Psoas muscle (tissue), 8 donors: Measurements from ENCODE around the gene C1orf174. TPM values are rescaled to one million over a fixed set of nuclear protein-coding genes. Genes with fewer than 3 reads are reported as not detected.

Source experiments
- ATAC-seq, 4 donors: fragments of 200-7000 bp; cut with Tn5 transposase; one replicate each; pipeline ENCODE4 v1.9.1; 2020; ENCODE audit warnings: moderate library complexity in 3 of 4, mild to moderate bottlenecking in 2 of 4
- DNase-seq, 2 donors: peaks; one replicate each; pipeline ENCODE4 v3.0.0-alpha.2; 2020
- H3K27ac ChIP-seq: fragments of 200-600 bp; one replicate; pipeline ENCODE4 v1.8.0; 2022
- H3K27me3 ChIP-seq, 3 donors: fragments of 200-600 bp in 1 of 3; one replicate each; pipeline versions ENCODE4 v1.6.1 to v1.8.0; 2013 to 2022; ENCODE audit warnings: low read length in 2 of 3, mild to moderate bottlenecking in 2 of 3, moderate library complexity in 1 of 3; ENCODE audit not compliant: insufficient read depth in 3 of 3
- H3K36me3 ChIP-seq, 2 donors: fragments of 200-600 bp in 1 of 2; one replicate each; pipeline versions ENCODE4 v1.6.1 to v1.8.0; 2013 to 2022; ENCODE audit warnings: low read depth in 1 of 2, mild to moderate bottlenecking in 1 of 2, moderate library complexity in 1 of 2; ENCODE audit not compliant: insufficient read depth in 1 of 2
- H3K4me1 ChIP-seq: fragments of 200-600 bp; one replicate; pipeline ENCODE4 v1.8.0; 2022
- H3K4me3 ChIP-seq: fragments of 200-600 bp; one replicate; pipeline ENCODE4 v1.8.0; 2022; ENCODE audit warnings: mild to moderate bottlenecking
- H3K9me3 ChIP-seq: fragments of 200-600 bp; one replicate; pipeline ENCODE4 v1.8.0; 2022
- WGBS, 3 donors: extraction: QIAGEN DNeasy Blood & Tissue Kit; methylation state at CpG; one replicate each; pipeline versions ENCODE4 v1.1.6 to v1.1.7; 2013; 5-methylcytosine and 5-hydroxymethylcytosine counted together
- intact Hi-C, 2 donors: fragments of 100-400 bp; cut with DNase I; formaldehyde crosslinking; loops; one replicate each; pipeline versions ENCODE4 v1.11.0 to v1.14.2; 2022
- polyA plus RNA-seq, 3 donors: library from polyadenylated mRNA; stranded (reverse); fragments of 200-250 nt; gene quantifications; one replicate each; pipeline ENCODE4 v1.2.3, GENCODE V29; 2013
- total RNA-seq, 4 donors: library from RNA; stranded (reverse); fragmentation: NEBNext Ultra II Directional in 2 of 4; extraction: Animal tissue kit (Norgen Biotek cat#: 25700) in 2 of 4; gene quantifications; one replicate each; pipeline versions ENCODE4 v1.2.1 to v1.2.4, GENCODE V29; 2021 to 2023
- TF ChIP-seq, protein P1 (sequence below): fragments of 200-600 bp; IDR thresholded peaks from one replicate; pipeline ENCODE4 v1.8.0; 2022; ENCODE audit warnings: antibody characterized with exemption
- donor health status: healthy with polysubstance abuse.
- donor health status: DM: no; HTN: no; CAD: no; lungs with moderate emphysema.
- donor health status: Bipolar disorder and iron deficiency.
- donor health status: healthy.
- donor health status: DM: yes; HTN: yes; CAD: no.
- donor health status: DM: no; HTN: no; CAD: no.
- donor health status: DM: no; HTN: no; CAD: no.
- donor health status: DM: yes; HTN: yes; CAD: no.

C1orf174 gene
- total and polyA plus RNA-seq, 7 donors, result 11.8 to 32.2 (median 14.6) TPM

DNA sequence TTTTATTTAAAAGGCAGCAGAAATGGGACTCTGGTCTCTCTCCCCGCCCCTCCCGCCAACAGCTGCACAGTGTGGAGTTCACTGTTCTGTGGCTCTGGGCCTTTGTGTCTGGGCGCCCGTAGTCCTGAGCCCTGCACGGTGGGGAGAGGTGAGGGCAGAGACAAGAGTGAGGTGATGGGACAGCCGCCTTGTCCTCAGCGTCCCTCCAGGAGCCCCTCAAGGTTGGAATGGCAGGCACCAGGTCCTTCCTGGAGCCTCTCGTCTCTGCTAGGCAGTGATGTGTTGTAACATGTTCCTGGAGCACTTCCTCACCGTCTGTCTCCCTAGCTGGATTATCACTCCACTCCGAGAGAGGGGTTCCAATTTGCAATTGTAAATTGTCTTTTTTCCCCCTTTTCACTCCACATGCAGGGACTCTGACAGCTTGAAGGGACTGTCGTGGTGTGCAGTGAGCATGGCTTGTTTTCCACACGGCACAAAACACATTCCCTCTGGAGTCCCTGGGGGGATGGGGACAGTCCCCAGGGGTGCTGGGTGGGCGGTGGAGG, 44.6 kb upstream of the C1orf174 start:
- intact Hi-C loops, result no loop called here
- Histone ChIP-seq H3K27me3 (peaks cover 0 to 71% (median 32%) of the 10 kb centered on the region in 3 donors), H3K36me3 (no peaks in the 10 kb centered on the region), H3K27ac (no peak overlapping the region), H3K9me3 (no peaks in the 10 kb centered on the region), H3K4me1 (no peaks in the 10 kb centered on the region), H3K4me3 (no peak overlapping the region)
- TF ChIP-seq, protein P1, sequence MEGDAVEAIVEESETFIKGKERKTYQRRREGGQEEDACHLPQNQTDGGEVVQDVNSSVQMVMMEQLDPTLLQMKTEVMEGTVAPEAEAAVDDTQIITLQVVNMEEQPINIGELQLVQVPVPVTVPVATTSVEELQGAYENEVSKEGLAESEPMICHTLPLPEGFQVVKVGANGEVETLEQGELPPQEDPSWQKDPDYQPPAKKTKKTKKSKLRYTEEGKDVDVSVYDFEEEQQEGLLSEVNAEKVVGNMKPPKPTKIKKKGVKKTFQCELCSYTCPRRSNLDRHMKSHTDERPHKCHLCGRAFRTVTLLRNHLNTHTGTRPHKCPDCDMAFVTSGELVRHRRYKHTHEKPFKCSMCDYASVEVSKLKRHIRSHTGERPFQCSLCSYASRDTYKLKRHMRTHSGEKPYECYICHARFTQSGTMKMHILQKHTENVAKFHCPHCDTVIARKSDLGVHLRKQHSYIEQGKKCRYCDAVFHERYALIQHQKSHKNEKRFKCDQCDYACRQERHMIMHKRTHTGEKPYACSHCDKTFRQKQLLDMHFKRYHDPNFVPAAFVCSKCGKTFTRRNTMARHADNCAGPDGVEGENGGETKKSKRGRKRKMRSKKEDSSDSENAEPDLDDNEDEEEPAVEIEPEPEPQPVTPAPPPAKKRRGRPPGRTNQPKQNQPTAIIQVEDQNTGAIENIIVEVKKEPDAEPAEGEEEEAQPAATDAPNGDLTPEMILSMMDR, result no peak
- DNase-seq (no peak), ATAC-seq (no peak)
- WGBS, 3 donors, result 47 to 49% (median 48%) methylated on average over 13 of the region's 13 CpGs

GRCh38 chr1:3943806-3944577, 43.9 kb upstream of the C1orf174 start:
- WGBS, 3 donors, result 66 to 73% (median 68%) methylated on average over 28 to 29 of the region's 29 CpGs
- no peak for ATAC-seq
- Histone ChIP-seq H3K27me3 (peaks cover 0 to 68% (median 30%) of the 10 kb centered on the region in 3 donors), H3K9me3 (no peaks in the 10 kb centered on the region), H3K36me3 (no peaks in the 10 kb centered on the region), H3K4me3 (no peak overlapping the region), H3K27ac (no peak overlapping the region), H3K4me1 (no peaks in the 10 kb centered on the region)
- DNase-seq, result no peak
- intact Hi-C loops, result no loop called here
- TF ChIP-seq, protein P1, result no peak

GRCh38 chr1:3943123-3943431, 43.0 kb upstream of the C1orf174 start:
- H3K4me3 ChIP-seq, result no peak overlapping the region
- intact Hi-C loops, result no loop called here
- no peak overlapping the region for H3K27ac ChIP-seq
- H3K27me3 ChIP-seq, result peaks cover 0 to 63% (median 27%) of the 10 kb centered on the region in 3 donors
- H3K9me3 ChIP-seq, result no peaks in the 10 kb centered on the region
- H3K36me3 ChIP-seq, result no peaks in the 10 kb centered on the region
- no peak for DNase-seq
- TF ChIP-seq, protein P1, result no peak
- no peaks in the 10 kb centered on the region for H3K4me1 ChIP-seq
- no peak for ATAC-seq
- WGBS, 3 donors, result 48 to 76% (median 58%) methylated on average over 11 of the region's 11 CpGs

DNA sequence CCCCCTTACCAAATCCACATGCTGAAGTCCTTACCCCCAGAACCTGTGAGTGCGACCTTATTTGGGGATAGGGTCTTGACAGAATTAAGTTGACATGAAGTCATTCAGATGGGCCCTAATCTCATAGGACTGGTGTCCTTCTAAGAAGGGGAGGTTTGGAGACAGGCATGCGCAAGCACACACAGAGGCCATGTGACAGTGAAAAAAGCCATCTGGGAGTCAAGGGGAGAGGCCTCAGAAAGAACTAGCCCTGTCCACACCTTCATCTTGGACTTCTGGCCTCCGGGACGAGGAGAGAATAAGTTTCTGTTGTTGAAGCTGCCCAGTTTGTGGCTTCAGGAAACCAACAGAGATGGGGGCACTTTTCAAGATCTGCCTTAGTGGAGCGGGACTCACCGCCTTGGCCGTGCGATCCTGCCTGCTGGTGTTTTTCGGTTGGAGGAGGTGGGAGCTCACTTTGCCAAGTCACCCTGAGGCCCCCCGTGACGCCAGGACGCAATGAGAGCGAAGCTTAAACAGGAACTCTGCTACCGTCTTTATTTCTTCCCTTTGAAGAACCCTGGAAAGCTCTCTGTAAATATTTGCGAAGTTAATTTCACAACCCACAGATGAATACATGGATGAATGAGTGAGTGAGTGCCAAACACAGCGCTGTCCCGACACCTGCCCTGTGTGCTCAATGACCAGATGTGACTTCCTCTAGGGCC, 42.5 kb upstream of the C1orf174 start:
- H3K27me3 ChIP-seq, result peaks cover 0 to 58% (median 26%) of the 10 kb centered on the region in 3 donors
- TF ChIP-seq, protein P1, result no peak
- no peak overlapping the region for H3K27ac ChIP-seq
- intact Hi-C loops, result no loop called here
- ATAC-seq, result no peak
- 58 to 66% (median 64%) methylated on average over 17 of the region's 17 CpGs for WGBS, 3 donors
- no peak overlapping the region for H3K4me3 ChIP-seq
- no peaks in the 10 kb centered on the region for H3K36me3 ChIP-seq
- H3K4me1 ChIP-seq, result no peaks in the 10 kb centered on the region
- H3K9me3 ChIP-seq, result no peaks in the 10 kb centered on the region
- DNase-seq, result no peak
